HG03039 (cell line): ENCODE data around the gene PRKCG.
"Not testable (repeated sequence)": the region's sequence is repeated elsewhere in the genome, so short reads cannot be mapped to it uniquely, and the experiment has no call there.

Experiments used
- ATAC-seq: cut with Tn5 transposase; IDR thresholded peaks from one replicate; pipeline ENCODE4 v1.9.1; 2021; ENCODE audit warnings: mild to moderate bottlenecking, moderate library complexity; ENCODE audit not compliant: unreplicated experiment

The PRKCG gene

GRCh38 chr19:53936029-53936428 lies 54.0 kb downstream of the PRKCG start:
- no peak for ATAC-seq

- ATAC-seq = no peak
Measured at GRCh38 chr19:53942001-53942786, 60.2 kb downstream of the PRKCG start.

- no peak for ATAC-seq
Measured at GRCh38 chr19:53944416-53944815, 62.4 kb downstream of the PRKCG start.

GRCh38 chr19:53944933-53945332 lies 62.9 kb downstream of the PRKCG start:
- ATAC-seq = no peak

- ATAC-seq = no peak
Measured at GRCh38 chr19:53945441-53945840, 63.4 kb downstream of the PRKCG start.

GRCh38 chr19:53945998-53946397 lies 64.0 kb downstream of the PRKCG start:
- ATAC-seq = no peak

GRCh38 chr19:53947624-53948023 lies 65.6 kb downstream of the PRKCG start:
- no peak for ATAC-seq

GRCh38 chr19:53948611-53949010 lies 66.6 kb downstream of the PRKCG start:
- ATAC-seq = not testable (repeated sequence)

GRCh38 chr19:53951436-53951835 lies 69.4 kb downstream of the PRKCG start:
- ATAC-seq = no peak

- no peak for ATAC-seq
Measured at GRCh38 chr19:53951947-53952346, 70.0 kb downstream of the PRKCG start.

GRCh38 chr19:53953383-53953782 lies 71.4 kb downstream of the PRKCG start:
- ATAC-seq = no peak
